HG03460 (cell line): Measurements from ENCODE around the gene CRELD1.
"Not testable (repeated sequence)": the region's sequence is repeated elsewhere in the genome, so short reads cannot be mapped to it uniquely, and the experiment has no call there.

Experiments
- ATAC-seq: cut with Tn5 transposase; IDR thresholded peaks from one replicate; pipeline ENCODE4 v1.9.1; 2021; ENCODE audit not compliant: unreplicated experiment

The CRELD1 gene

DNA sequence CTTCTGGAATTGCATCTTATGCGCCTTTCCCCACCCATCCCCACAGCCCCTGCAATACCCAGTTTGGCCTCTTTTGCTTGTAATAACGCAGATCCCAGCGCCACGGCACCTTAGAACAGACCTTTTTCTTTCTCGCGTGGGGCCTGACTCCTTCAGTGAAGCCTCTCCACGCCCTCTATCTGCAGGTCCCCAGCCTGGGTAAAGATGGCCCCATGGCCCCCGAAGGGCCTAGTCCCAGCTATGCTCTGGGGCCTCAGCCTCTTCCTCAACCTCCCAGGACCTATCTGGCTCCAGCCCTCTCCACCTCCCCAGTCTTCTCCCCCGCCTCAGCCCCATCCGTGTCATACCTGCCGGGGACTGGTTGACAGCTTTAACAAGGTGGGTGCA, 594 bp downstream of the CRELD1 start:
- ATAC-seq: no peak

DNA sequence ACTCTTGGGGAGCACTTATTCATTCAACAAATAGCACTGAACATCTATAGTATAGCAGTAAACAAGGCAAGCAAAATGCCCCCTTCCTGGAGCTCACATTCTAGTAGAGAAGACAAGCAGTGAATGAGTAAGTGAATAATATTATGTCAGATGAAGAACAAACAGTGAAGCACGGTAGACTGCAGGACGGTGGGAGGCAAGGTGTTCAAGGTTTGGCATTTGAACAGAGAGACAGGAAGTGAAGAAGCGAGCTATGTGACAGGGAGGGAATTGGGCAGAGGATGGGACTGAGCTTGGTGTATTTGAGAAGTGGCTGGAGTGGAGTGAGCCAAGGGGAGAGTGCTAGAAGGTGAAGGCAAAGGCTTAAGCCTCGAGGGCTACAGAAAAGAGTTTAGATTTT, 1.4 kb downstream of the CRELD1 start:
- no peak for ATAC-seq

DNA sequence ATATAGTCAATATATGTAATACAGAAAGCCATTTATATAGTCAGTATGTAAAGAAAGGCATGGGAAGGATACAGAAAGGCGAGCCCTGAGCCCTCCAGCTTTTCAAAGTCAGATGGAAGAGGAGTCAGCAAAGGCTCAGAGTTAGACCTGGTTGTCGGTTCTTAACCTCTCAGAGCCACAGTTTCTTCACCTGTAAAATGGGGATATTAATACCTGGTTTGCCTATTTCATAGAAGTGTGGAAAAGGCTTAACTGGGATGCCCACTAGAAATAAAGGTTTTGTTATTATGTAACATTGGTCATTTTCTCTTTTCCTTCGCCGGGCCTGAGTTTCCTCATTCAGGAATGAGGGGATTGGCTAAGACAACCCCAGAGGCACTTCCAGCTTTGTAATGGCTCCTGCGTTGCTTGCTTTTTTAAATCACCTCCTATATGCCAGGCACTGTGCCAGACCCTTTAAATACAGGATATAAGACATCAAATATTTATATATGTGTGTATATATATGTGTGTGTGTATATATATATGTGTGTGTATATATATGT, 2.4 kb downstream of the CRELD1 start:
- no peak for ATAC-seq

DNA sequence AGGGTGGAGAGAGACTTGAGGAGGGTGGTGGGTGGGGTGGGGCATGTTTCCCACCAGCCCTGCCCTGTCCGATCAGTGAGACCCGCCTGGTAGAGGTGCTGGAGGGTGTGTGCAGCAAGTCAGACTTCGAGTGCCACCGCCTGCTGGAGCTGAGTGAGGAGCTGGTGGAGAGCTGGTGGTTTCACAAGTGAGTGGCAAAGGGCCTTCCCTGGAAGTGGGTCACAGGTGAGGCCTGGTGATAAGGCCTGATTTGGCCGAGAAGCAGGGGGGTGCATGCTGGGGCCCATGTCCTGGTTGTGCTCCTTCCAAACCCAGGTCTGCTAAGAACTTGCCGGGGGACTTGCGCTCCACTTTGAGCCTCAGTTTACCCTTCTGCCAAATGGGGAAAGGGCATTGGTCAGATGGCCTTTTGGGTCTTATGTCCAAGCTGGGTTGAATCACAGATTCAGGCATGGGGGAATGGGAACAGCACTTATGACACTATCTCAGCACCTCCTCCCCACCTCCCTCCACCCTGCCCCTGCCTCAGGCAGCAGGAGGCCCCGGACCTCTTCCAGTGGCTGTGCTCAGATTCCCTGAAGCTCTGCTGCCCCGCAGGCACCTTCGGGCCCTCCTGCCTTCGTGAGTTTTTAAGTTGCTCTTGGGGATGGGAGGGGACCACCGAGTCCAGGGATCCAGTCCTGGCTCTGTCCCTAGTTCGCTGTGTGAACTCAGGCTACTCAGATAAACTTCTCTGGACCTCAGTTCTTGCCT, 4.0 kb downstream of the CRELD1 start:
- no peak for ATAC-seq

DNA sequence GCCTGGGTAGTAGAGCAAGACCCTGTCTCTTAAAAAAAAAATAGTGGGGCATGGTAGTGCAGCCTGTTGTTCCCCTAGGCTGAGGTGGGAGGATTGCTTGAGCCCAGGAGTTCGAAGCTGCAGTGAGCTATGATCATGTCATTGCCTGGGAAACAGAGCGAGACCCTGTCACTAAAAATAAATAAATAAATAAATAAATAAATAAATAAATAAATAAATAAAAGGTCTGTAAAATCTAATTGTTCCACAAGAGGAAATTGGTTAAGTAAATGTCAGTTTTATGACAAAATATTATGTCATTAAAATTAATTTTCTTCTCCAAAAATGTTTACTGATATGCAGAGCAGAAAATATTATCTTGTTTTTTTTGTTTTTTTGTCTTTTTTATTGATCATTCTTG, 5.3 kb downstream of the CRELD1 start:
- no peak for ATAC-seq

DNA sequence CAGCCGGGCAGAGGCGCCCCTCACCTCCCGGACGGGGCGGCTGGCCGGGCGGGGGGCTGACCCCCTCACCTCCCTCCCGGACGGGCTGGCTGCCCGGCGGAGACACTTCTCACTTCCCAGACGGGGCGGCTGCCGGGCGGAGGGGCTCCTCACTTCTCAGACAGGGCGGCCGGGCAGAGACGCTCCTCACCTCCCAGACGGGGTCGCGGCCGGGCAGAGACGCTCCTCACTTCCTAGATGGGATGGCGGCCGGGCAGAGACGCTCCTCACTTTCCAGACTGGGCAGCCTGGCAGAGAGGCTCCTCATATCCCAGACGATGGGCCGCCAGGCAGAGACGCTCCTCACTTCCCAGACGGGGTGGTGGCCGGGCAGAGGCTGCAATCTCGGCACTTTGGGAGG, 6.3 kb downstream of the CRELD1 start:
- ATAC-seq: not testable (repeated sequence)

DNA sequence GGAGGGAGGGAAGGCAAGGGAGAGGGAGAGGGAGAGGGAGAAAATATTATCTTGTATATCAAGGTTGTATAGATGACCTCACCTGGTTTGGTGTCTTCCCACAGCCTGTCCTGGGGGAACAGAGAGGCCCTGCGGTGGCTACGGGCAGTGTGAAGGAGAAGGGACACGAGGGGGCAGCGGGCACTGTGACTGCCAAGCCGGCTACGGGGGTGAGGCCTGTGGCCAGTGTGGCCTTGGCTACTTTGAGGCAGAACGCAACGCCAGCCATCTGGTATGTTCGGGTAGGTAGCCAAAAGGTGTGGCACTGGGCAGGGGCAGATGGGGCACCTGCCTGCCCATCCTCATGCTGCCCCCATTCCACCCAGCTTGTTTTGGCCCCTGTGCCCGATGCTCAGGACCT, 7.1 kb downstream of the CRELD1 start:
- ATAC-seq: no peak

DNA sequence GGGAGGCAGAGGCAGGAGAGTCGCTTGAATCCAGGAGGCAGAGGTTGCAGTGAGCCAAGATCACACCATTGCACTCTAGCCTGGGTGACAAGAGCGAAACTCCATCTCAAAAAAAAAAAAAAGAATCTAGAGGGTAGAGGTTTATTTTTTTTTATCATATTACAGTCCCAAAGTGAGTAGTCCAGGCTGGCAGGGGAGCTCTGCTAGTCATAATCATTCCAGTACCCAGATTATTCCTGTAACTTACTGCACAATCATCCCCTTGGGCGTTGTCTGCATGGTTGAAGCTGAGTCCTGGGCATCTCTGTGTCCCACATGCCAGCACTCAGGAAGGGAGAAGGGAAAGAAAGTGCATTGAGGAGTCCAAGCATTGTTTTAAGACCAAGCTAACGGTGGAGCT, 8.5 kb downstream of the CRELD1 start:
- no peak for ATAC-seq

DNA sequence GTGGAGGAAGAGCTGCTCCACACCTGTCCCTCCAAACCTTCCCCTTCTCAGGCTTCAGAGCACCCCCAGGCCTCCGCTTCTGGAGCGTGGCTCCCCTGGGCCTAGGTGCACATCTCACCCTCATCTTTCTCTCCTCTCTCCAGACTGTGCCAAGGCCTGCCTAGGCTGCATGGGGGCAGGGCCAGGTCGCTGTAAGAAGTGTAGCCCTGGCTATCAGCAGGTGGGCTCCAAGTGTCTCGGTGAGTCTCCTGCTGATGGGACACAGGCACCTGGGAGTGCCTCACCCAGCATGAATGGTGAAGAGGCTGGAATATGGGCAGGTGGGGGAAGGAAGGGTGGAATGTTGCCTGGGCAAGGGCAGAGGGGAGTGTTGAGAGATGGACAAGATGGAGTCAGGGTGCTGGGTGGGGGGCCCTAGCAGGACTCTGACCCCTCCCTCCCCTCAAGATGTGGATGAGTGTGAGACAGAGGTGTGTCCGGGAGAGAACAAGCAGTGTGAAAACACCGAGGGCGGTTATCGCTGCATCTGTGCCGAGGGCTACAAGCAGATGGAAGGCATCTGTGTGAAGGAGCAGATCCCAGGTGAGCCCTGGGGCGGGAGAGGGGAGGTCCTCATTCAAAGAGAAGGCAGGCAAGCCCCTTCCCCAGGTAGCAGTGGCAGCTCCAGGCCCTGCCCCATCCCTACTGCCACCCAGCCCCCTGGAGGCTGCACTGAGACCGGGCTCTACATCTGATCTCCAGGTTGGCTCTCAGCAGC, 9.5 kb downstream of the CRELD1 start:
- no peak for ATAC-seq

DNA sequence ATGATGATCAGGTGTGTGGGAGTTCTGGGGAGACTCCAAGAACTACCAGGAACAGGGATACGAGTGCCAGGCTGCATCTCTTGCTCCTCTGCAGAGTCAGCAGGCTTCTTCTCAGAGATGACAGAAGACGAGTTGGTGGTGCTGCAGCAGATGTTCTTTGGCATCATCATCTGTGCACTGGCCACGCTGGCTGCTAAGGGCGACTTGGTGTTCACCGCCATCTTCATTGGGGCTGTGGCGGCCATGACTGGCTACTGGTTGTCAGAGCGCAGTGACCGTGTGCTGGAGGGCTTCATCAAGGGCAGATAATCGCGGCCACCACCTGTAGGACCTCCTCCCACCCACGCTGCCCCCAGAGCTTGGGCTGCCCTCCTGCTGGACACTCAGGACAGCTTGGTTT, 10.6 kb downstream of the CRELD1 start:
- ATAC-seq: no peak

DNA sequence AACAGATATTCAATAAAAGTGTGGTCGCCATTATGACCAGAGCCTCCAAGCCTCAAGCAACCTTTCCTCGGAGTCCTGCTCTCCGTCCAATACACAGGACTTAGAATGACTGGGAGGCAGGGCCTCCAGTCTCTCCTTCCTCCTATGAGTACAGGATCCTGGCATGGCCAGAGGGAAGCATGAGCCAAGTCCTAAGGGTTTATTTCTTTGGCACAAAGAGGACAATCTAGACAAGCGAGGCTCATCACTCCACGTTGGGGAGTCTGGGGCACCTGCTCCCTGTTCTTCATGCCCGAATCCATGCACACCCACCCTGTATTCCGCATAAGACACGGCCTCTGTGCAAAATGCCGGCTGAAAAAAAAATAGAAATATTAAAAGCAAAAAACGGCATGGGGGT, 11.7 kb downstream of the CRELD1 start:
- no peak for ATAC-seq

DNA sequence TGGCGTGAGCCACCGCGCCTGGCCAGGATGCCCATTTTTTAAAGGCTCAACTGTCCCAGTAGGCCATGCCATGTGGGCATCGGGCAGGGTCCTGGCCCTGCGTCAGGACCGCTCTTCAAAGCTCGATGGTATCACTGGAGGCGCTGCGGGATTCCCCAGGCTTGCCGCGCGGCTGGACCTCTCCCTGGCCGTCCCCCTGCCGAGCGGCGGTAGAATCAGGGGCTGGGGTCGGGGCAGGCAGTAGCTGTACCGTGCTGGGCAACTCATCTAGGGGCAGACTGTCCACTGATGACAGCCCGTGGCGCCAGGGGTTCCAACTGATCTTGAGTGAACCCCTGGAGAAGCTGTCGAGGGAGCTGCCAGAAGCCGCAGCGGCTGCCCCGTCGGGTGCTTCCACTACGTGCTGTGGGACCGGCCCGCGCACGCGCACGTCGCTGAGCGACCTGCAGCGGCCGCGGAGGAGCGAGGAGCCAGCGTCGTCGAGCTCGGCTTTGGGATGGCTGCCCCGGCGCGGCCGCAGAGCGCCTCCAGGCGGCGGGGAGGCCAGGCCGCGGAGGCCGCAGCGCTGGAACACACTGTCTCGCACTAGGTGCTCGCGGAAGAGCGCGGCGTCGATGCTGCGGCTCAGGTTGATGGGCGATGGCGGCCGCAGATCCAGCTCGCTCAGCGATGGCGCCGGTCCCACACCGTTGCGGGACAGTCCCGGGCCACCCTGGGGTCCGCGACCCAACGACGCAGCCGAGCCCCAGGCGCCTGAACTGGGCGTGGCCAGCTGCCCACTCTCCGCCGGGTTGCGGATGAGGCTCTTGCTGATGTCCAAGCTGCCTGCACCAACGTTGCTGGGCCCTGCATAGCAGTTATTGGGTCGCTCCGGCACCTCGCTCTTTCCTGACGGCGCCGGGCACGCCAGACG, 12.7 kb downstream of the CRELD1 start:
- ATAC-seq: peak; percentile 49

DNA sequence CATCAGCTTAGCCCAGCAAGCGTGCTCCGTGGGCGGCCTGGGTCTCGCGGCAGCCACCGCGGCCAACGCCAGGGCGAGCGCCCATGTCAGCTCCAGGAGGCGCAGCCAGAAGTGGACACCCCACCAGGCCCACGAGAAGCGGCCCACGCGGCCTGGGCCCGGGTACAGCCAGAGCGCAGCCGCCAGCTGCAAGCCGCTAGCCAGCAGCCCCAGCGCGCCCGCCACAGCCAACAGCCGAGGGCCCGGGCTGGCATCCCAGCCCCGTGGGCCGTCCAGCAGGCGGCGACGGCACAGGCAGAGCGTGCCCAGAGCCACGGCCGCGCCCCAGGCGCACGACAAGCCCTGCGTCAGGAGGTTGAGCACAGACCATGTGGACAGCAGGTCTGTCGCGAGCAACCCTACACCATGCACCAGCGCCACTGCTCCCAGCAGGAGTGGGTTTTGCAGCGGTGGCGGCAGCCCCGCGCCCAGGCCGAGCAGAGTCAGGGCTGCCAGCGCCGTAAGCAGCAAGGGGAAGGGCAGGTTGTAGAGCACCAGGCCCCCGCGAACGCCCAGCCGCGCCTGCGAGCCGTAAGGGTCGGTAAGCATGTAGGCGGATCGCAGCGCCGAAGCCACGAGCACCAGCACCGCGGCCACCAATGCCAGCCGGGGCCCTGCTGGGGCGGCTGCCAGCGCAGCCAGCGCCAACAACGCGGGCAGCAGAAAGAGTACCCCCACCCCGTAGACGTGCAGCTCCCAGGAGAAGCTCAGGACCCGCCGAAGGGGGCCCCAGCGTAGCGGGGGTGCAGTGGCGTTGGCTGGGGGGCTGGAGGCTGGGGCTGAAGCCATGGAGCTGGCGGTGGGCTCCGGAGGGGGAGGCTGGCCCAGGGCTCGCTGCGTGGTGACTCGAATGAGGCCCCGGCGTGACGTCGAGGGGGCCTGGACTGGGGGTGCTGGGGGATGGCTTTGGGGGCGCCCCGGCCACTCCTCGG, 13.7 kb downstream of the CRELD1 start:
- ATAC-seq: no peak

DNA sequence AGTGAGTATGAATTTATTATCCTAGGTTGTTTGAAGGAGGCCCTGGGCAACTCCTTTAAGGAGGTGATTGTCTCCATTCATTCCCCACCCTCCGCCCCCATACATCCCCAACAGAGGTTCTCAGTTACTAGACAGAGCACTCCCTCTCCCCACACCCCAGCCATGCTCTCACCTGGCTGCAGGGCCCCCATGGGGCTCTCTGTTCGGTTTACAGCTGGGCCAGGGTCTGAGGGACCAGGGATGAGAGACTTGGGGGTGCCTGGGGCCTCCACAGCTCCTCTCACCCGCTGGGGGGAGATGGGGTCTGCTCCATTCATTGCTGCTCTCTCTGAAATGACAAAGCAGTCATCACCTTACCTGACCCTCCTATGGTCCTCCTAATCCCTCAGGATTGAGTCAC, 15.0 kb downstream of the CRELD1 start:
- ATAC-seq: no peak

DNA sequence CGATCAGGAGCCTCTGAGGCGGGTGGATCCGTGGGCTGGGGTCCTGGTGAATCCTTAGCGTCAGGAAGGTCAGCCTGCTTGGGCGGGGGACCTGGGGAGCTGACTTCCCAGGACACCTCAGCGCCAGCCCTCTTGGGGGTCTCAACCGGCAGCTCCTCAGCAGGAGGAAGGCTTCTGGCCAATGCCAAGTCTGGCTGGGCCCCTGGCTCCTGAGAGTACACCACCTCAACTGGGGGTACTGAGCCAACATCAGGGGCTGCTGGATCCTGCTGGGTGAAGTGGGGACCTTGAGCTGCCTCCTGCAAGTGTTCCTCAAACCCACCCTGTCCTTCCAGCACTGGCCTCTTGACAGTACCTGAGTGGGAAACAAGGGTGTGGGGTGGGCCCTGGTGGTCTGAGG, 15.5 kb downstream of the CRELD1 start:
- no peak for ATAC-seq

DNA sequence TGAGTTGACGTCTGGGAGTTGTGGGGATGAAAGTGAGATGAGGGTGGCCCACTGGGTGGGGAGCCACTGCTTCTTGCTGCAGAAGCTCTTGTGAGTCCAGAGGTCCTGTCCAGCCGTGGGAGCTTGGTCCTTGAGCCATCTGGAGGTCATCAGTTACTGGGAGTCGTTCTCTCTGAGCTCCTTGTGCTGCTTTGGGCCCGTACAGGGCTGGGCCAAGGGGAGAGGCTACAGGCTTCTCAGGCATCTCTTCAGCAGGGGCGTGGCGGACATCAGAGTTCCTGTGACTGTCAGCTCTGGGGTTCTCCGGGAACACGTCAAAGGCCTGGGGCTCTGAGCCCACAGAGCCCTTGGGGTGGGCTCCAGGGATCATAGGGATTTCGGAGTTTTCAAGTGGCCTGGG, 16.0 kb downstream of the CRELD1 start:
- no peak for ATAC-seq

DNA sequence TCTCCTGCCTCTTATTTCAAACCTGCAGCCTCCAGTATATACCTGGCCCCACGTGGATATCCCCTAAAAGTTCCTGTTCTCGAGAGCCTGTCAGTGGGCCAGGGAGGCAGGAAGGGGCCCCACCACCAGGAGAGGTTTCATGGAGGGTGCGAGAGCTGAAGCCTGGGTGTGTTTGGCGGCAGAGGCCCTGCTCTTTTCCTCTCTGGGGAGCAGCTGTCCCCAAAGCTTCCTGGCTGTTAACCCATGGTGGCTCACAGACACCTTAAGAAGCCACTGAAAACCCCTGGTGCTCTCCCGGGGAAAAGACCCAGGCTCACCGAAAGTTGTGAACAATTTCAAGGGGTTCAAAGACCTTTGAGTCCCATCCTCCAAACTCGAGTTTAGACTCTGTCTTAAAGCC, 17.5 kb downstream of the CRELD1 start:
- ATAC-seq: peak; percentile 41

DNA sequence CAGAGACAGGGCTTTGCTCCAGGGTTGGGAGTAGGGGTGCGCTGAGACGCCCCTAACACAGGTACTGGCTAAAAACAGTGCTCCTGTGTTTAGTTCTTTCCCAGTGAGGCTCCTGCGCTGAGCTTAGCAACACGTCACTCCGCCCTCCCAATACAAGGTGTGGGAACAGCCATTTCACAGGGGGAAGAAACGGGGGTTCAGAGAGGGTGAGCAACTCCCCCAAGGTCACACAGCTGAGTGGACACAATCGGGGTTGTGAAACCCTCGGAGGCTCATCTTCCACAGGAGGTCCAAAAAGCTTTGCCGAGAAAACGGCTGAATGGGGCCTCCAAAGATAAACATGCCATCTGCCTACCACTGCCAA, 17.9 kb downstream of the CRELD1 start:
- ATAC-seq: peak; percentile 22

DNA sequence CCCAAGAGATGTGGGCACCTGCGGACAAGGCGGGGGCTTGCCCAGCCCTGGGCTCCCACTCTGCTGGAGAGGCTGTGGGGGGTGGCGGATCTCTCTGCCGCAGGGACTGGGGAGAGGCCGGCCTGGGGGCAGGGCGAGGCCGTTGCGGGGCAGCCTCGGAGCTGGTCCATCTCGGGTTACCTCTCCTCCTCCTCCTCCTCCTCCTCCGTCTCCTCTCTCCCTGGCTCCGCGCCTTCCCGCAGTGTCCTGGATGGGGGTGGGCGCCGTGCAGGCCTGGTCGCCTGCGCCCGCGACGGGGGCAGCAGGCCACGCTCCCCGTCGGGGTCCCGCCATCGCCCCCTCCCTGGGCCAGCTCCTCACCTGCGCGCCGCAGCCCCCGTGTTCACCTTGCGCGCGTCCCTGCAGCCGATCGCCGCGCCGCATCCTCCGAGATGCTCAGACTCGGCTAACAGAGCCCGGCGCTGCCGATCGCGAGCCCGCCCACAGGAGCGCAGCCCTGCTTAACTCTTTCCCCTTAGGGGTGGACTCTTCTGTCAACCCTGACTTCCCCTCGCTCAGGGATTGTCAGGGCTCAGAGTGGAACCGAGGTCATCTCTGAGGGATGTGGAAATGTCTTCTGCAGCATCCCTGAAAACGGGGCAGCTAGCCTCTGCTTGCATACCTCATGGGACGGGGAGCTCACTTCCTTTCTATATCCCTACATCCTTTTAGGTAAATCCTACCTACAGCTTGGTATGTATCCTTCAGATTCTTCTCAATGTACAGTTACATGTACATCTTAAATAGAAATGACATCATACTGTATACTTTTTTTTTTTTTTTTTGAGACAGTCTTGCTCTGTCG, 18.6 kb downstream of the CRELD1 start, which contains the start of gene PRRT3:
Gene PRRT3, minus strand, starts transcription at position 447 of the 844 bp plus-strand sequence. CDS start 2,293 bp downstream, outside the sequence.
- ATAC-seq: peak; percentile 73
